ENCODE data around the gene TMEM253. TPM values are rescaled to one million over a fixed set of nuclear protein-coding genes. Genes with fewer than 3 reads are reported as not detected.

The TMEM253 gene
- total and polyA plus RNA-seq, 9 of the 15 experiments (the other 6 are each of a cell fraction or from before 2014, with no cell fraction given) = 0.11 to 0.61 (median 0.26) TPM; not detected in 3

GRCh38 chr14:21070083-21070609, 30.7 kb upstream of the TMEM253 start, which contains the start of gene ARHGEF40 (continued):
- no peak for TF ChIP-seq E4F1 (CRISPR knock-in tag; IDR thresholded peaks at IDR 0.05; ENCODE audit: borderline replicate concordance)
- TF ChIP-seq, protein P1, sequence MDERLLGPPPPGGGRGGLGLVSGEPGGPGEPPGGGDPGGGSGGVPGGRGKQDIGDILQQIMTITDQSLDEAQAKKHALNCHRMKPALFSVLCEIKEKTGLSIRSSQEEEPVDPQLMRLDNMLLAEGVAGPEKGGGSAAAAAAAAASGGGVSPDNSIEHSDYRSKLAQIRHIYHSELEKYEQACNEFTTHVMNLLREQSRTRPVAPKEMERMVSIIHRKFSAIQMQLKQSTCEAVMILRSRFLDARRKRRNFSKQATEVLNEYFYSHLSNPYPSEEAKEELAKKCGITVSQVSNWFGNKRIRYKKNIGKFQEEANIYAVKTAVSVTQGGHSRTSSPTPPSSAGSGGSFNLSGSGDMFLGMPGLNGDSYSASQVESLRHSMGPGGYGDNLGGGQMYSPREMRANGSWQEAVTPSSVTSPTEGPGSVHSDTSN (CRISPR knock-in tag; IDR thresholded peaks at IDR 0.05; ENCODE audit: low read depth) = no peak
- TF ChIP-seq, protein P1 (tag; conservative IDR thresholded peaks at IDR 0.05; ENCODE audit: low read depth) = no peak
- peak; percentile 26; the same call in 1 of the 2 replicates for TF ChIP-seq ZBTB7A (IDR thresholded peaks at IDR 0.05; ENCODE audit: borderline replicate concordance, control insufficient read depth, low read depth, low read length)
- no peak for TF ChIP-seq NR2C2 (CRISPR knock-in tag; IDR thresholded peaks at IDR 0.05)
- TF ChIP-seq NR2C2 (tag; IDR thresholded peaks at IDR 0.05) = peak; percentile 40; the same call in 1 of the 2 replicates
- TF ChIP-seq MAZ (CRISPR knock-in tag; conservative IDR thresholded peaks at IDR 0.05 in 1 of 2, IDR thresholded peaks at IDR 0.05 in 1 of 2) = 0 out of 4 replicates have a peak, but pooled peaks of 1 of the 2 experiments have one; percentile 34
- TF ChIP-seq, protein P2, sequence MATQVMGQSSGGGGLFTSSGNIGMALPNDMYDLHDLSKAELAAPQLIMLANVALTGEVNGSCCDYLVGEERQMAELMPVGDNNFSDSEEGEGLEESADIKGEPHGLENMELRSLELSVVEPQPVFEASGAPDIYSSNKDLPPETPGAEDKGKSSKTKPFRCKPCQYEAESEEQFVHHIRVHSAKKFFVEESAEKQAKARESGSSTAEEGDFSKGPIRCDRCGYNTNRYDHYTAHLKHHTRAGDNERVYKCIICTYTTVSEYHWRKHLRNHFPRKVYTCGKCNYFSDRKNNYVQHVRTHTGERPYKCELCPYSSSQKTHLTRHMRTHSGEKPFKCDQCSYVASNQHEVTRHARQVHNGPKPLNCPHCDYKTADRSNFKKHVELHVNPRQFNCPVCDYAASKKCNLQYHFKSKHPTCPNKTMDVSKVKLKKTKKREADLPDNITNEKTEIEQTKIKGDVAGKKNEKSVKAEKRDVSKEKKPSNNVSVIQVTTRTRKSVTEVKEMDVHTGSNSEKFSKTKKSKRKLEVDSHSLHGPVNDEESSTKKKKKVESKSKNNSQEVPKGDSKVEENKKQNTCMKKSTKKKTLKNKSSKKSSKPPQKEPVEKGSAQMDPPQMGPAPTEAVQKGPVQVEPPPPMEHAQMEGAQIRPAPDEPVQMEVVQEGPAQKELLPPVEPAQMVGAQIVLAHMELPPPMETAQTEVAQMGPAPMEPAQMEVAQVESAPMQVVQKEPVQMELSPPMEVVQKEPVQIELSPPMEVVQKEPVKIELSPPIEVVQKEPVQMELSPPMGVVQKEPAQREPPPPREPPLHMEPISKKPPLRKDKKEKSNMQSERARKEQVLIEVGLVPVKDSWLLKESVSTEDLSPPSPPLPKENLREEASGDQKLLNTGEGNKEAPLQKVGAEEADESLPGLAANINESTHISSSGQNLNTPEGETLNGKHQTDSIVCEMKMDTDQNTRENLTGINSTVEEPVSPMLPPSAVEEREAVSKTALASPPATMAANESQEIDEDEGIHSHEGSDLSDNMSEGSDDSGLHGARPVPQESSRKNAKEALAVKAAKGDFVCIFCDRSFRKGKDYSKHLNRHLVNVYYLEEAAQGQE (IDR thresholded peaks at IDR 0.05; ENCODE audit: borderline replicate concordance) = no peak
- TF ChIP-seq, protein P2 (CRISPR knock-in tag; IDR thresholded peaks at IDR 0.05; ENCODE audit: low read depth) = no peak
- no peak for TF ChIP-seq SNAPC5 (CRISPR knock-in tag; IDR thresholded peaks at IDR 0.05)
- 0 out of 2 replicates have a peak, but pooled peaks have one; percentile 11 for TF ChIP-seq RB1 (IDR thresholded peaks at IDR 0.05; ENCODE audit: low read depth)
- no peak for TF ChIP-seq HMGN3 (IDR thresholded peaks at IDR 0.05; ENCODE audit: borderline replicate concordance, extremely low read depth, insufficient read length, low read depth, low read length)
- TF ChIP-seq NCOA6 (IDR thresholded peaks at IDR 0.05) = no peak
- no peak for TF ChIP-seq ZNF699 (CRISPR knock-in tag; IDR thresholded peaks at IDR 0.05; ENCODE audit: insufficient replicate concordance)

Measured in K562 (cell line).